ENCODE results near the gene SPI1.

SPI1 gene

DNA sequence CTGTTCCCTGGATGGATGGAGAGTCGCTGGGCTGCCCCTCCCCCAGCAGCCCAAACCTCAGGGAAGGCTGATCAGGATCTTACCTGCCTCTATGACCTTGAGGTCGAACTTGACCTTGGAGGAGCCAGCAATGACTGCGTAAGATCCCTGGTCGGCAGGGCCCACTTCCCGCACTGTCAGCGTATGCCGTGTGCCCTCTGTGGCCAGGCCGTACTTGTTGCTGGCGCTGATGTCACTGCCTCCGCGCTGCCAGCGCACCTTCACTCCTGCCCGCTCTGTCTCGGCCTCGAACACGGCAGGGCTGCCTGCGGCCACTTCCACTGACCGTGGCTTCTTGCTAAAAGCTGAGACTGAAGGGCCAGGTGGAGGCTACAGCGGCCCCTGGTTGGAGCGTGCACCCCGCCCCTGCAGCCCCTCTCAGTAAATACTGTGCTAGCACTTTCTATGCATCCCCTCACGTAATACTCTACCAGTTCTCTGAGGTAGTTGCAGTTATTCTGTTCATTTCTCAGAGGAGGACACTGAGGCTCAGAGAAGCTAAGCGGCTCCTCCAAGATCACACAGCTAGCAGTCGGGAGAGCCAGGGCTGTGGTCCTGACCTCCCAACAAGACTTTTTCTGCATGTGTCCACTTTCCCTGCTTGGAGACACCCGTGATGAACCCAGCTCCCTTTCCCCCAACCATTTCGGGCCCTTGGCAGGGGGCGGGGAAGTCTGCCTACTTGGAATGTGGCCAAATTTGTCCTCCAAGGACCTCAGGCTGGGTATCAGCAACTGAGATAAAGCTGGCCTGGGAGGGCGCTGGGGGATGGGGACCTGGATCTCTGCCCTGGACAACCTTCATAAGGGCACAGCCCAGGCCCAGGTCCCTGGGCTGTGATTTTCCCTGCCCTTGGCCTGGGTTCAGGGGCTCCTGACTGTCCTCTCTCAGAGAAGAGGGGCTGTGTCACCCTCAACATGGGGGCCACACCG is 26.9 kb downstream of the SPI1 start:
- peaks cover 8% of the 10 kb centered on the region for H3K27me3 Mint-ChIP-seq (ENCODE audit: low read depth, poor library complexity)
- no peak overlapping the region for H3K4me3 Mint-ChIP-seq
- no peaks in the 10 kb centered on the region for H3K9me3 Mint-ChIP-seq
- no peaks in the 10 kb centered on the region for H3K36me3 Mint-ChIP-seq (ENCODE audit: low read depth)
- no peak for DNase-seq
- peaks cover 11% of the 10 kb centered on the region for H3K4me1 Mint-ChIP-seq
- TF ChIP-seq, protein P1, sequence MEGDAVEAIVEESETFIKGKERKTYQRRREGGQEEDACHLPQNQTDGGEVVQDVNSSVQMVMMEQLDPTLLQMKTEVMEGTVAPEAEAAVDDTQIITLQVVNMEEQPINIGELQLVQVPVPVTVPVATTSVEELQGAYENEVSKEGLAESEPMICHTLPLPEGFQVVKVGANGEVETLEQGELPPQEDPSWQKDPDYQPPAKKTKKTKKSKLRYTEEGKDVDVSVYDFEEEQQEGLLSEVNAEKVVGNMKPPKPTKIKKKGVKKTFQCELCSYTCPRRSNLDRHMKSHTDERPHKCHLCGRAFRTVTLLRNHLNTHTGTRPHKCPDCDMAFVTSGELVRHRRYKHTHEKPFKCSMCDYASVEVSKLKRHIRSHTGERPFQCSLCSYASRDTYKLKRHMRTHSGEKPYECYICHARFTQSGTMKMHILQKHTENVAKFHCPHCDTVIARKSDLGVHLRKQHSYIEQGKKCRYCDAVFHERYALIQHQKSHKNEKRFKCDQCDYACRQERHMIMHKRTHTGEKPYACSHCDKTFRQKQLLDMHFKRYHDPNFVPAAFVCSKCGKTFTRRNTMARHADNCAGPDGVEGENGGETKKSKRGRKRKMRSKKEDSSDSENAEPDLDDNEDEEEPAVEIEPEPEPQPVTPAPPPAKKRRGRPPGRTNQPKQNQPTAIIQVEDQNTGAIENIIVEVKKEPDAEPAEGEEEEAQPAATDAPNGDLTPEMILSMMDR (IDR thresholded peaks at IDR 0.05), result no peak
- no peak overlapping the region for H3K27ac Mint-ChIP-seq

DNA sequence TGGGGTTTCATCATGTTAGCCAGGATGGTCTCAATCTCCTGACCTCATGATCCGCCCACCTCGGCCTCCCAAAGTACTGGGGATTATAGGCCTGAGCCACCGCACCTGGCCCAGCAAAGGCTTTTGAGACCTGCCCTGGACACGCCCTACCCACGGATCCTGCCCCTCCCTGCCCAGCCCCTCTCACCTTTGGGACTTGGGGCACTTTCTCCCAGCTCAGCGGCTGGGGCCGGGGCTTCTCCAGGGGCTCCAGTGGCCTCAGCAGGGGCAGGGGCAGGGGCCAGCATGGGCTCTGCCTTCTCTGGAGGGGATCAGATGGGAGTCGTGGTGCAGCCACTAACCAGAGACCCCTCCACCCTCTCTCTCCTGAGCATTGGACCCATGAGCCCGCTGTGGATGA is 28.0 kb downstream of the SPI1 start:
- Mint-ChIP-seq H3K9me3 (no peaks in the 10 kb centered on the region), H3K36me3 (ENCODE audit: low read depth) (no peaks in the 10 kb centered on the region), H3K4me3 (no peak overlapping the region), H3K27ac (no peak overlapping the region), H3K27me3 (ENCODE audit: low read depth, poor library complexity) (peaks cover 8% of the 10 kb centered on the region), H3K4me1 (peaks cover 18% of the 10 kb centered on the region)
- TF ChIP-seq, protein P1 (IDR thresholded peaks at IDR 0.05), result no peak
- DNase-seq, result no peak

DNA sequence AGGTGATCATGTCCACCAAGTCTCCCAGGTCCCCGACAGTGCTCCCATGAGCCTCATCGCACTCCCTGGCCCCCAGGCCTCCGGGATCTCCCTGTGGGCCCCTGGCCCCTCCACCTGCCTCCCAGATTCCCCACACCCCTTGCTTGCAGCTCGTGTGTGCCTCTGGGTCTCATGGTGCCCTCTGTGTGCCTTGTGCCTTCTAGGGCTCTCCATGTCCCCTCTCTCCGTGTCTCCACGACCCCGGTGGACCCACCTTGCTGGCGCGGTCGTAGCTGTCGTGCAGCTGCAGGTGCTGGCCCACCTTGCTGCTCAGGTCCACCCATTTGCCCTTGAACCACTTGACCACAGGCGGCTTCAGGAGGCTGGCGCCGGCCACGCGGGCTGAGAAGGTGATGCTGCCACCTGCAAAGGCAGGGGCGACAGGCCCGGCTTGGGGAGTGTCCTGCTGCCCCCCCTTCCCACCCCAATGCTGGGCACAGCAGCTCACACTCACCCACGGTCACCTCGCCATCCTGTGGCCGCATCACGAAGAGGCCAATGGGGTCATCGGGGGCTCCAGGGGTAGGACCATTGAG is 28.7 kb downstream of the SPI1 start:
- no peaks in the 10 kb centered on the region for H3K9me3 Mint-ChIP-seq
- no peak overlapping the region for H3K27ac Mint-ChIP-seq
- TF ChIP-seq, protein P1 (IDR thresholded peaks at IDR 0.05), result no peak
- no peak overlapping the region for H3K4me3 Mint-ChIP-seq
- no peaks in the 10 kb centered on the region for H3K36me3 Mint-ChIP-seq (ENCODE audit: low read depth)
- H3K27me3 Mint-ChIP-seq (ENCODE audit: low read depth, poor library complexity), result peaks cover 8% of the 10 kb centered on the region
- DNase-seq, result no peak
- peaks cover 16% of the 10 kb centered on the region for H3K4me1 Mint-ChIP-seq

DNA sequence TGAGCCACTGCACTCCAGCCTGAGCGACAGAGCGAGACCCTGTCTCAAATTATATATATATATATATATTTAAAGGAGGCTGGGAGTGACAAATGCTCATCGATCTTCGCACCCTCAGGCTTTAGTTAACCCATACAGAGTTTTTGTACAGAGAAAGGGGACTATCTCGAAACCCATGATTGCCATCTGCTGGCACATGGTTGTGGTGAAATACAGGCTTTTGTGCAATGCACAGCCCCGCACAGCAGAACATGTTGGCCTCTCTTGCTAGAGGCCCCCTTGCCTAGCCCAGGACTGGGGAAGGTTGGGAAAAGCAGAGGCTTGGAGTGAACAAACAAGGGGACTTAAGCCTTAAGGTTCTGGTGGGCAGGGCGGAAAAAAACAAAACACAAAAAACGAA is 29.5 kb downstream of the SPI1 start:
- H3K27me3 Mint-ChIP-seq (ENCODE audit: low read depth, poor library complexity), result peaks cover 14% of the 10 kb centered on the region
- peaks cover 13% of the 10 kb centered on the region for H3K4me1 Mint-ChIP-seq
- H3K27ac Mint-ChIP-seq, result no peak overlapping the region
- no peaks in the 10 kb centered on the region for H3K36me3 Mint-ChIP-seq (ENCODE audit: low read depth)
- no peaks in the 10 kb centered on the region for H3K9me3 Mint-ChIP-seq
- no peak for DNase-seq
- H3K4me3 Mint-ChIP-seq, result no peak overlapping the region
- TF ChIP-seq, protein P1 (IDR thresholded peaks at IDR 0.05), result peak; percentile 14

DNA sequence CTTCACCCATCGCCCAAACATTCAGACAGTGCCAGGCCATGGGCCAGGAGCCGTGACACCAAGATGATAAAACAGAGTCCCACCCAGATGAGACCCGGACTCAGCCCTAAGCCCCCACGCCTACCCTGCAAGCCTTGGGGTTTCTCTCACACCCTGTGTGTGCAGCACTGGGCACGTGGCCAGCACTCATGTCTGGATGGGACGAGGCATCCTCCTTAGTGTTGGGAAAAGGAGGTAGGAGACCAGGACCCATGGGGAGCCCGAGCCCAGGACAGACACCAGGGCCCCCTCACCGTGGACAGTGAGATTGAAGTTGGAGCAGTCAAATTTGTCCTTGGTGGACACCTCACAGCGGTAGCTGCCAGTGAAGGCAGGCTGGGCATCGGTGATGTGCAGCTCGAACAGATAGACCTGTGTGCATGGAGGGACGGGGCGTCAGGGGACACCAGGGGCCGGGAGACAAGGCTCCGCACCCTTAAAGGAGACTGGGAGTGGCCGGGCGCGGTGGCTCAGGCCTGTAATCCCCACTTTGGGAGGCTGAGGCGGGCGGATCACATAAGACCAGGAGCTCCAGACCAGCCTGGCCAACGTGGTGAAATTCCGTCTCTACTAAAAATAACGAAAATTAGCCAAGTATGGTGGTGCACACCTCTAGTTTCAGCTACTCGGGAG is 30.1 kb downstream of the SPI1 start:
- no peak overlapping the region for H3K4me3 Mint-ChIP-seq
- peaks cover 13% of the 10 kb centered on the region for H3K4me1 Mint-ChIP-seq
- TF ChIP-seq, protein P1 (IDR thresholded peaks at IDR 0.05), result no peak
- no peaks in the 10 kb centered on the region for H3K9me3 Mint-ChIP-seq
- H3K36me3 Mint-ChIP-seq (ENCODE audit: low read depth), result no peaks in the 10 kb centered on the region
- no peak for DNase-seq
- H3K27me3 Mint-ChIP-seq (ENCODE audit: low read depth, poor library complexity), result peaks cover 15% of the 10 kb centered on the region
- no peak overlapping the region for H3K27ac Mint-ChIP-seq

All from nephron progenitor cell (in vitro differentiated cells).